OCI-LY1 (cell line): ENCODE results near the gene EFNA4.

ENCODE experiments used
- CTCF ChIP-seq: fragments of 200-600 bp; sonication (generic), shearing (Covaris generic); IDR thresholded peaks from 2 replicates; pipeline ENCODE4 v1.5.1; 2017; ENCODE audit warnings: mild to moderate bottlenecking, antibody characterized with exemption, low read length, moderate library complexity, mixed read lengths
- EZH2 ChIP-seq: fragments of 200-600 bp; sonication (generic), shearing (Covaris generic); IDR thresholded peaks from 2 replicates; pipeline ENCODE4 v1.8.0; 2017; ENCODE audit warnings: borderline replicate concordance, mixed run types, mild to moderate bottlenecking, antibody characterized with exemption, low read length, moderate library complexity, mixed read lengths

DNA sequence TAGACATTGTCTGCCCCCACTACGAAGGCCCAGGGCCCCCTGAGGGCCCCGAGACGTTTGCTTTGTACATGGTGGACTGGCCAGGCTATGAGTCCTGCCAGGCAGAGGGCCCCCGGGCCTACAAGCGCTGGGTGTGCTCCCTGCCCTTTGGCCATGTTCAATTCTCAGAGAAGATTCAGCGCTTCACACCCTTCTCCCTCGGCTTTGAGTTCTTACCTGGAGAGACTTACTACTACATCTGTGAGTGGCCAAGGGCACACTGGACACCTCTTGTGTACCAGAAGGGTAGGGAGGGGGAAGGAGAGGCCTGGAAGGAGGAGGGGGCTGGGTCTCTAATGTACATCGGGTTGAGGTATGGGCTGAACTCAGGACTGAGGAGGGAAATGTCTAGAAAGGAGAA, 3.2 kb downstream of the EFNA4 start:
- TF ChIP-seq EZH2 = no peak
- TF ChIP-seq CTCF = no peak
